GM12864 (cell line): ENCODE data around the gene TAGLN2.

Experiments
- DNase-seq: peaks from one replicate; pipeline ENCODE4 v3.0.0-alpha.2; 2011; ENCODE audit warnings: low read depth
- H3K4me3 ChIP-seq: 2 replicates; pipeline ENCODE4 v1.5.1; 2011; ENCODE audit warnings: mild to moderate bottlenecking, low read depth, low read length, control low read depth
- CTCF ChIP-seq: IDR thresholded peaks from 2 replicates; pipeline ENCODE4 v1.5.1; 2011; ENCODE audit warnings: low read depth, mild to moderate bottlenecking, moderate library complexity, low read length, control low read depth, inconsistent platforms; ENCODE audit errors: missing control alignments

TAGLN2 gene

GRCh38 chr1:159949123-159949522, 23.8 kb upstream of the TAGLN2 start:
- DNase-seq: no peak
- H3K4me3 ChIP-seq: no peak overlapping the region
- no peak for TF ChIP-seq CTCF

GRCh38 chr1:159947942-159948341, 22.6 kb upstream of the TAGLN2 start:
- TF ChIP-seq CTCF: no peak
- no peak for DNase-seq
- no peak overlapping the region for H3K4me3 ChIP-seq

- no peak for DNase-seq
- no peak overlapping the region for H3K4me3 ChIP-seq
Observed at GRCh38 chr1:159946242-159947187, 21.2 kb upstream of the TAGLN2 start.

GRCh38 chr1:159945483-159946241, 20.4 kb upstream of the TAGLN2 start, which contains the start of gene IGSF9:
Gene IGSF9 (minus strand): TSS chr1:159945613. CDS start chr1:159943454, 2,159 bp downstream.
- DNase-seq: no peak
- no peak within 1 kb of the TSS for H3K4me3 ChIP-seq
- TF ChIP-seq CTCF: peak; percentile 23

More at GRCh38 chr1:159946242-159947187, 21.2 kb upstream of the TAGLN2 start:
- no peak for TF ChIP-seq CTCF

- DNase-seq: no peak
- no peak overlapping the region for H3K4me3 ChIP-seq
- TF ChIP-seq CTCF: no peak
Observed at GRCh38 chr1:159944623-159945455, 19.5 kb upstream of the TAGLN2 start.

GRCh38 chr1:159943908-159944622, 18.8 kb upstream of the TAGLN2 start:
- no peak for DNase-seq
- TF ChIP-seq CTCF: no peak
- H3K4me3 ChIP-seq: no peak overlapping the region
